GM18498 (cell line): ENCODE results near the gene POU6F2.

Experiments used
- ATAC-seq: cut with Tn5 transposase; IDR thresholded peaks from one replicate; pipeline ENCODE4 v1.9.1; 2021; ENCODE audit warnings: mild to moderate bottlenecking, moderate library complexity; ENCODE audit not compliant: unreplicated experiment

Gene POU6F2

GRCh38 chr7:39105720-39106119 lies 128.0 kb downstream of the POU6F2 start:
- no peak for ATAC-seq

DNA sequence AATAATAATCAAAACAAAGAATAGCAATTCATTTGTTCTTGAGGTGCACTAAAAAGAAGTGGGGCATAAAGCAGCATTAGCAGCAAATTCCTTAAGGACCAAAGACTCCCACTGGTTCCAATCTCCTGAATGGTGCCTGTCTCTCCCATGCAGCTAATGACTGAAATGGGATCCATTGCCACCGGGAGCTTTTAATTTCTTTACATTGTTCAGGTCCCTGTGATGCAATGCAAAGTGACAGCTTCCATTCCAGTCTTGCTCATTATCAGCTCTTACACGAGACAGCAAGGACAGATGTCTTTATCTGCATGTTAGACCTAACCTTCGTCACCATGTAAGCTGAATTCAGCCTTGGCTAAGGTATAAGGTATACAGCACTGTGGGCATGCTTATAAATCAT lies 148.1 kb downstream of the POU6F2 start:
- no peak for ATAC-seq

- ATAC-seq: no peak
Measured at GRCh38 chr7:39127058-39127457, 149.3 kb downstream of the POU6F2 start.

- no peak for ATAC-seq
Measured at GRCh38 chr7:39128287-39128843, 150.7 kb downstream of the POU6F2 start.

GRCh38 chr7:39130274-39130673 lies 152.6 kb downstream of the POU6F2 start:
- no peak for ATAC-seq

- ATAC-seq: no peak
Measured at GRCh38 chr7:39130857-39131526, 153.3 kb downstream of the POU6F2 start.

DNA sequence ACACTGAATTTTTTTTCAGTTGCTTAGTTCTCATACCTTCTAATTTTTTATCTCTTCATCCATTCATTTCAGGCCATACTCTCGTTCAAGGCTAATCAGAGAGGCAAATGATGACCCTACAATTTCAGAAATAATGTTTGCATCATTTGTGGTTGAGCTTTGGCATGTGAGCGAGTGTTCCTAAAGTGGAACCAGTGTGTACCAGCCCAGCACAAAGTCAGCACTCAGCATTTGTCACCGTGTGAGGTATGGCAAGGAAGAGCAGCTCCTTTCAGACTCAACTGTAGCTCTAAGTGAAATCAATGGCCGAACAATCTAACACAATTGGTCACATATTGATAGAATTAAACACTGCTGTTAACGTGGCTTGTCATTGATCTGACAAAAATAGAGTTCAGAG lies 154.6 kb downstream of the POU6F2 start:
- no peak for ATAC-seq

- no peak for ATAC-seq
Measured at GRCh38 chr7:39133088-39133487, 155.4 kb downstream of the POU6F2 start.

GRCh38 chr7:39137480-39137879 lies 159.8 kb downstream of the POU6F2 start:
- no peak for ATAC-seq

DNA sequence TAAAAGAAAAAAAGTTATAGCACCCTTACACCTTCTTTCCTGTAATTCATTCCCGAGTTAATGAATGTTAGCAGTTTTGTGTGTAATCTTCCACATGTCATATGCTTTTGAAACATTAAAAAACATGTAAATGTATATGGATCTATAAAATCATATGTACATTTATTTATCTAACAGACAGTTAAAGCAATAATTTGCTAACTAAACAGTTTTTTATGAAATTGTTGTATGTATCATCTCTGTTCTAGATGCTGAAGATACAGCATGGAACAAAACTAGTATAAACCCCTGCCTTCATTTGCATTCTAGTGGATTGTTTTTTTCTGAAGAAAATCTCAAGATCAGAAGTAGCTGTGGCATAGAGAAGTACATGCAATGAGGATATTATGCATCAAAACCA lies 165.0 kb downstream of the POU6F2 start:
- no peak for ATAC-seq

GRCh38 chr7:39144420-39144819 lies 166.7 kb downstream of the POU6F2 start:
- no peak for ATAC-seq

- ATAC-seq: no peak
Measured at GRCh38 chr7:39145283-39145682, 167.6 kb downstream of the POU6F2 start.

GRCh38 chr7:39145935-39146334 lies 168.2 kb downstream of the POU6F2 start:
- no peak for ATAC-seq

GRCh38 chr7:39152701-39153100 lies 175.0 kb downstream of the POU6F2 start:
- ATAC-seq: no peak

DNA sequence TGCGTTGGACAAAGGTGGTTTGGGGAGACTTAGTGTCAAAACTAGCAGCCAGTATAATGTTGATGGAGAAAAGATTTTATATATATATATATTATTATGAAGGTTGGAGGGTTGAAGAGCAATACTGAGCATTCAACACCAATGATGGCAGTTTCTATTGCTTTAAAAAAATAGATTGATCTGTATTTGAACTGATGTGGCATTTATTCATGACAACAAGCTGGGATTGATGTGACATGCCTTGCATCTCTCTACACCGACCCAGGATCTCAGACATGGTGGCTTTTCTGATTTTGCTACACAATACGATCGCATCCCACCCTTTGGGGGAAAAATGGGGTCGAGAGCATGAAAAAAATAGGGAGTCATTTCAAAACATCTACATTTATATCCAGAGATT lies 175.4 kb downstream of the POU6F2 start:
- ATAC-seq: no peak

- no peak for ATAC-seq
Measured at GRCh38 chr7:39153647-39154046, 175.9 kb downstream of the POU6F2 start.

- no peak for ATAC-seq
Measured at GRCh38 chr7:39154815-39155214, 177.1 kb downstream of the POU6F2 start.

GRCh38 chr7:39158367-39158766 lies 180.7 kb downstream of the POU6F2 start:
- no peak for ATAC-seq

GRCh38 chr7:39161903-39162302 lies 184.2 kb downstream of the POU6F2 start:
- no peak for ATAC-seq

GRCh38 chr7:39164887-39165286 lies 187.2 kb downstream of the POU6F2 start:
- ATAC-seq: no peak

- ATAC-seq: no peak
Measured at GRCh38 chr7:39168403-39169098, 190.8 kb downstream of the POU6F2 start.

- ATAC-seq: no peak
Measured at GRCh38 chr7:39172137-39172536, 194.4 kb downstream of the POU6F2 start.
